Measurements from ENCODE around the gene TBC1D16. TPM values are rescaled to one million over a fixed set of nuclear protein-coding genes. Genes with fewer than 3 reads are reported as not detected.

The TBC1D16 gene
- total and polyA plus RNA-seq, 2 donors (not counting 1 experiment from before 2014, with no cell fraction given): 0.82 to 2.7 TPM

DNA sequence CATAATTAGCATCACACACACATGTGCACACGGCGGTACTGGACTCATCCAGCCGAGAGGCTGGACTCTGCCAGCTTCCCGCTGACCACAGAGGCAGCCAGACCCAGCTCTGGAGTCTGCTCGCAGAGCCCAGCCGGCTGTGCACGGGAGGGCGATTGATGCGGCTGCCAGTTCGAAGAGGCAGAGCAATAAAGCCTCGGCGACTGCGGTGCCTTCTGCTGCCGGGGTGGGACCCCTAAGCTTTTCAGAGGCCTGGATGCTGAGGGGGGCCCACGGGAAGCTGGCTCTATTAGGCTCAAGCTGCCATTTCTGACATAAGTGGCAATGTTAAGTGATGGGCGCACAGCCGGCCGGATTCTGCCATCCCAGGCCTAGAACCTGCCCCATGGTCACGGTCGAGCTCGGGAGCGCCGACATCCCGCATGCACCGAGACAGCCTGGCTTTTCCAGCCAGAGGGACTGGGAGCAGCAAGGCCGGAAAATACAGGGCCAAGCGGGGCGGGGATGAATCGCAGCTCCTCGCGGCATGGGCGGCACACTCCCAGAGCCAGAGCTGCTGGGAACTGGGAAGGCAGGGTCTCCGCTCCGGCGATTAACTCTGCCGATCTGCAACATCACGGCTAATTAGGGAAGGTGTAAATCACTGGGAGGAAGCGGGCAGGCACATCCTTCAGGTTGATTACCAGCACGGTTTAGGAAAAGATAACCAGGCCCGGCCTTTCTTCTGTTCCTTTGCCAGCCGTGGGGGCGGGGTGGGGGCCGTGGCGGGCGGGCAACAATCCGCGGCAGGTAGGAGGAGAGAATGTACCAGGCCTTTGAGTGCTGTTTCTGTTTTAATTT lies 57.7 kb downstream of the TBC1D16 start:
- Histone ChIP-seq H3K27ac (ENCODE audit: low read length in 2 of 2) (no peak overlapping the region), H3K4me3 (ENCODE audit: control extremely low read depth in 1 of 5, extremely low read depth in 1 of 5, insufficient read depth in 1 of 5, low read depth in 2 of 5, low read length in 4 of 5) (no peak overlapping the region), H3K9ac (ENCODE audit: low read length) (no peak overlapping the region), H3K79me2 (ENCODE audit: control insufficient read depth, insufficient read depth, low read length) (no peaks in the 10 kb centered on the region), H3K36me3 (replicated peaks in 1 of 2; ENCODE audit: control extremely low read depth in 1 of 2, control insufficient read depth in 1 of 2, extremely low read depth in 1 of 2, insufficient read depth in 2 of 2, low read length in 1 of 2) (no peaks in the 10 kb centered on the region), H3K9me3 (ENCODE audit: control extremely low read depth in 1 of 3, control insufficient read depth in 2 of 3, insufficient read depth in 1 of 3, low read length in 2 of 3) (no peaks in the 10 kb centered on the region), H3K27me3 (replicated peaks in 1 of 4; ENCODE audit: control extremely low read depth in 1 of 4, control insufficient read depth in 3 of 4, insufficient read depth in 4 of 4, low read length in 3 of 4) (no peaks in the 10 kb centered on the region), H3K4me1 (ENCODE audit: control insufficient read depth in 2 of 2, insufficient read depth in 2 of 2, low read length in 2 of 2) (no peaks in the 10 kb centered on the region), H4K20me1 (ENCODE audit: control insufficient read depth, insufficient read depth, low read length, poor library complexity, severe bottlenecking) (no peaks in the 10 kb centered on the region), H3K4me2 (replicated peaks; ENCODE audit: low read depth, low read length, poor library complexity, severe bottlenecking) (no peak overlapping the region), H2AFZ (ENCODE audit: insufficient read depth, low read depth, low read length, poor library complexity, severe bottlenecking) (no peak overlapping the region)
- H3K27me3 Mint-ChIP-seq: no peaks in the 10 kb centered on the region
- H3K27ac Mint-ChIP-seq: no peak overlapping the region
- intact Hi-C loops (cut with micrococcal nuclease): no loop called here
- TF ChIP-seq CTCF (IDR thresholded peaks at IDR 0.05): no peak
- TF ChIP-seq EZH2 (IDR thresholded peaks at IDR 0.05; ENCODE audit: borderline replicate concordance, insufficient read depth, low read depth, low read length, poor library complexity, severe bottlenecking): no peak
- no peak for ATAC-seq (ENCODE audit: low read depth)
- H3K9me3 Mint-ChIP-seq (ENCODE audit: insufficient read depth): no peaks in the 10 kb centered on the region
- H3K4me3 Mint-ChIP-seq: no peak overlapping the region
- POLR2A ChIA-PET: no interaction called here
- WGBS (ENCODE audit: insufficient coverage): 96% methylated on average over 34 of the region's 47 CpGs
- DNase-seq: no peak
- H3K4me1 Mint-ChIP-seq: no peaks in the 10 kb centered on the region
- CTCF ChIA-PET: interaction anchor here (0.7 kb wide), 1 partner anchor 57 kb away, joined by 3 read pairs; no protein-coding TSS in a partner anchor

DNA sequence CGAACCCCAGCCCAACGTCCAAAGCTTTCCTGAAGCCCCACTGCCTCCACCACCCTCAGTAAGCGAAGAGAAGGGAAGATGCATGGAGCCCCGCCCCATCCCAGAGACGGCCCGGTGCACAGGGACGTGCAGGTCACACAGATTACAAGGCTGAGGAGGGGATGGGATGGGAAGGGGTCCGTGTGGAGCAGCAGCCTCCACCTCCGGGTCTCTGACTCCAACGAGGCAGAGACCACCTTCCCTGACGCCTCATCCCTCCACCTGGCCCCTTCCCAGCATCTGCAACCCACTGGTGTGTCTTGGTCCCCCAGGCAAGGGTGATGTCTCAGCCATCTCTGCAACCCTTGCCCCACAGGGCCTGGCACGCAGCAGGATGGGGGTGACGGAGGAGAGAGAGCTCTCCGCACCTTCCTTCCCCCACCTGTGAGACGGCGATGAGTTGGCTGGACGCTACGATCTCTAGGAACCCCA lies 58.5 kb downstream of the TBC1D16 start:
- H3K9ac ChIP-seq (ENCODE audit: low read length): no peak overlapping the region
- H3K27me3 ChIP-seq (replicated peaks in 1 of 4; ENCODE audit: control extremely low read depth in 1 of 4, control insufficient read depth in 3 of 4, insufficient read depth in 4 of 4, low read length in 3 of 4): no peaks in the 10 kb centered on the region
- ATAC-seq (ENCODE audit: low read depth) (no peak), DNase-seq (no peak)
- no peak overlapping the region for H3K27ac Mint-ChIP-seq
- no peak overlapping the region for H2AFZ ChIP-seq (ENCODE audit: insufficient read depth, low read depth, low read length, poor library complexity, severe bottlenecking)
- H3K79me2 ChIP-seq (ENCODE audit: control insufficient read depth, insufficient read depth, low read length): no peaks in the 10 kb centered on the region
- no peaks in the 10 kb centered on the region for H4K20me1 ChIP-seq (ENCODE audit: control insufficient read depth, insufficient read depth, low read length, poor library complexity, severe bottlenecking)
- no peaks in the 10 kb centered on the region for H3K36me3 ChIP-seq (replicated peaks in 1 of 2; ENCODE audit: control extremely low read depth in 1 of 2, control insufficient read depth in 1 of 2, extremely low read depth in 1 of 2, insufficient read depth in 2 of 2, low read length in 1 of 2)
- H3K9me3 Mint-ChIP-seq (ENCODE audit: insufficient read depth): no peaks in the 10 kb centered on the region
- WGBS (ENCODE audit: insufficient coverage): 85% methylated on average over 15 of the region's 18 CpGs
- intact Hi-C loops (cut with micrococcal nuclease): no loop called here
- no peak overlapping the region for H3K4me2 ChIP-seq (replicated peaks; ENCODE audit: low read depth, low read length, poor library complexity, severe bottlenecking)
- H3K9me3 ChIP-seq (ENCODE audit: control extremely low read depth in 1 of 3, control insufficient read depth in 2 of 3, insufficient read depth in 1 of 3, low read length in 2 of 3): no peaks in the 10 kb centered on the region
- H3K27me3 Mint-ChIP-seq: no peaks in the 10 kb centered on the region
- ChIA-PET CTCF (no interaction called here), POLR2A (no interaction called here)
- H3K27ac ChIP-seq (ENCODE audit: low read length in 2 of 2): no peak overlapping the region
- no peak overlapping the region for H3K4me3 ChIP-seq (ENCODE audit: control extremely low read depth in 1 of 5, extremely low read depth in 1 of 5, insufficient read depth in 1 of 5, low read depth in 2 of 5, low read length in 4 of 5)
- H3K4me1 ChIP-seq (ENCODE audit: control insufficient read depth in 2 of 2, insufficient read depth in 2 of 2, low read length in 2 of 2): no peaks in the 10 kb centered on the region
- no peak overlapping the region for H3K4me3 Mint-ChIP-seq
- TF ChIP-seq EZH2 (IDR thresholded peaks at IDR 0.05; ENCODE audit: borderline replicate concordance, insufficient read depth, low read depth, low read length, poor library complexity, severe bottlenecking): no peak
- H3K4me1 Mint-ChIP-seq: no peaks in the 10 kb centered on the region

Measured in B cell (primary cell).